Measurements from ENCODE around the gene DYNC1I1.
A peak's percentile ranks its signal among the peaks of the same experiment; 100 is the strongest.

Gene DYNC1I1

GRCh38 chr7:95749515-95749914 is 22.8 kb upstream of the DYNC1I1 start:
- no peak overlapping the region for H3K27ac ChIP-seq
- no peak for TF ChIP-seq CTCF (conservative IDR thresholded peaks at IDR 0.05)

GRCh38 chr7:95753440-95753839 is 18.9 kb upstream of the DYNC1I1 start:
- TF ChIP-seq CTCF (conservative IDR thresholded peaks at IDR 0.05): no peak
- no peak overlapping the region for H3K27ac ChIP-seq

- no peak for TF ChIP-seq CTCF (conservative IDR thresholded peaks at IDR 0.05)
- H3K27ac ChIP-seq: no peak overlapping the region
Observed at GRCh38 chr7:95755277-95755934, 16.9 kb upstream of the DYNC1I1 start.

- no peak for TF ChIP-seq CTCF (conservative IDR thresholded peaks at IDR 0.05)
- H3K27ac ChIP-seq: no peak overlapping the region
Observed at GRCh38 chr7:95758187-95758586, 14.2 kb upstream of the DYNC1I1 start.

GRCh38 chr7:95766086-95766485 is 6.3 kb upstream of the DYNC1I1 start:
- no peak overlapping the region for H3K27ac ChIP-seq
- no peak for TF ChIP-seq CTCF (conservative IDR thresholded peaks at IDR 0.05)

GRCh38 chr7:95766657-95767056 is 5.7 kb upstream of the DYNC1I1 start:
- TF ChIP-seq CTCF (conservative IDR thresholded peaks at IDR 0.05): no peak
- no peak overlapping the region for H3K27ac ChIP-seq

GRCh38 chr7:95772771-95773581 is 622 bp downstream of the DYNC1I1 start:
- TF ChIP-seq CTCF (conservative IDR thresholded peaks at IDR 0.05): no peak
- H3K27ac ChIP-seq: peak overlapping the region; percentile 74
